GM19193 (cell line): Measurements from ENCODE around the gene CNTN5.

Experiments used
- POLR2A ChIP-seq: IDR thresholded peaks from 4 replicates; pipeline ENCODE4 v1.6.1; 2011; ENCODE audit not compliant: insufficient read depth, insufficient read length; ENCODE audit errors: extremely low read depth

Gene CNTN5

GRCh38 chr11:100093698-100094097 is 1072.9 kb downstream of the CNTN5 start:
- no peak for TF ChIP-seq POLR2A

- no peak for TF ChIP-seq POLR2A
Observed at GRCh38 chr11:100094121-100094865, 1073.5 kb downstream of the CNTN5 start.

- TF ChIP-seq POLR2A: no peak
Observed at GRCh38 chr11:100095809-100096208, 1075.1 kb downstream of the CNTN5 start.

- no peak for TF ChIP-seq POLR2A
Observed at GRCh38 chr11:100098560-100098959, 1077.8 kb downstream of the CNTN5 start.

- no peak for TF ChIP-seq POLR2A
Observed at GRCh38 chr11:100105255-100105981, 1084.7 kb downstream of the CNTN5 start.

GRCh38 chr11:100105982-100106358 is 1085.2 kb downstream of the CNTN5 start:
- no peak for TF ChIP-seq POLR2A

- no peak for TF ChIP-seq POLR2A
Observed at GRCh38 chr11:100119176-100119575, 1098.4 kb downstream of the CNTN5 start.

- no peak for TF ChIP-seq POLR2A
Observed at GRCh38 chr11:100133114-100133513, 1112.4 kb downstream of the CNTN5 start.

- TF ChIP-seq POLR2A: no peak
Observed at GRCh38 chr11:100141201-100141600, 1120.5 kb downstream of the CNTN5 start.

GRCh38 chr11:100151944-100152343 is 1131.2 kb downstream of the CNTN5 start:
- TF ChIP-seq POLR2A: no peak

GRCh38 chr11:100152766-100153165 is 1132.0 kb downstream of the CNTN5 start:
- TF ChIP-seq POLR2A: no peak

- no peak for TF ChIP-seq POLR2A
Observed at GRCh38 chr11:100163471-100163870, 1142.7 kb downstream of the CNTN5 start.

- TF ChIP-seq POLR2A: no peak
Observed at GRCh38 chr11:100174881-100175280, 1154.1 kb downstream of the CNTN5 start.

GRCh38 chr11:100176456-100176855 is 1155.7 kb downstream of the CNTN5 start:
- no peak for TF ChIP-seq POLR2A

GRCh38 chr11:100177651-100178050 is 1156.9 kb downstream of the CNTN5 start:
- no peak for TF ChIP-seq POLR2A

GRCh38 chr11:100182350-100182749 is 1161.6 kb downstream of the CNTN5 start:
- TF ChIP-seq POLR2A: no peak
